Right lobe of liver (tissue), 6 donors: ENCODE data around the gene IGF1R. TPM values are rescaled to one million over a fixed set of nuclear protein-coding genes. Genes with fewer than 3 reads are reported as not detected.

Experiments
- ATAC-seq, 4 donors: fragments of 200-7000 bp; cut with Tn5 transposase; one replicate each; pipeline ENCODE4 v1.9.1; 2020; ENCODE audit warnings: mild to moderate bottlenecking in 4 of 4, moderate library complexity in 4 of 4
- DNase-seq, 3 donors: peaks; one replicate each; pipeline ENCODE4 v3.0.0-alpha.2; 2020
- H3K27ac ChIP-seq, 3 donors: fragments of 200-600 bp; one replicate each; pipeline ENCODE4 v1.8.0; 2022
- H3K27me3 ChIP-seq, 2 donors: fragments of 200-600 bp; one replicate each; pipeline ENCODE4 v1.8.0; 2022
- H3K36me3 ChIP-seq, 4 donors: fragments of 200-600 bp; sonication (generic) in 1 of 4; one replicate each; pipeline versions ENCODE4 v1.5.1 to v1.8.0; 2017 to 2022; ENCODE audit warnings: control low read depth in 1 of 4
- H3K4me1 ChIP-seq, 4 donors: fragments of 200-600 bp; sonication (generic) in 1 of 4; one replicate each; pipeline versions ENCODE4 v1.5.1 to v1.8.0; 2017 to 2022; ENCODE audit warnings: control low read depth in 1 of 4
- H3K4me3 ChIP-seq, 3 donors: fragments of 200-600 bp; one replicate each; pipeline ENCODE4 v1.8.0; 2022
- H3K9me3 ChIP-seq, 4 donors: fragments of 200-600 bp; sonication (generic) in 1 of 4; one replicate each; pipeline versions ENCODE4 v1.5.1 to v1.8.0; 2017 to 2022; ENCODE audit warnings: control low read depth in 1 of 4
- CTCF ChIP-seq, 4 donors: fragments of 200-600 bp in 3 of 4; fragments of 450-650 bp in 1 of 4; IDR thresholded peaks; one replicate each; pipeline versions ENCODE4 v1.5.1 to v1.8.0; 2016 to 2022; ENCODE audit warnings: antibody characterized with exemption in 4 of 4, mild to moderate bottlenecking in 2 of 4
- POLR2A ChIP-seq: fragments of 450-650 bp; IDR thresholded peaks from one replicate; pipeline ENCODE4 v1.6.1; 2017; ENCODE audit warnings: antibody characterized with exemption, mild to moderate bottlenecking
- WGBS: methylation state at CpG from one replicate; pipeline ENCODE4 v1.1.6; 2018; ENCODE audit warnings: low coverage, low lambda C conversion rate; ENCODE audit not compliant: insufficient coverage; ENCODE audit errors: missing lambda C conversion rate; 5-methylcytosine and 5-hydroxymethylcytosine counted together
- intact Hi-C, 2 donors: fragments of 100-400 bp; cut with DNase I; formaldehyde crosslinking; loops; one replicate each; pipeline versions ENCODE4 v1.11.2 to v1.14.1; 2022
- total RNA-seq, 6 experiments: library from RNA; depleted of rRNA in 2 of 6; stranded (reverse); fragments of >200 nt in 2 of 6; fragmentation: NEBNext Ultra II Directional in 3 of 6; extraction: Animal tissue kit (Norgen Biotek cat#: 25700) in 3 of 6; gene quantifications; one replicate each; pipeline versions ENCODE4 v1.1.0 to v1.2.4, GENCODE V29; 2016 to 2023
- donor health status: DM: no; HTN: yes; CAD: no.
- donor health status: DM: no; HTN: no; CAD: no.
- donor health status: DM: no; HTN: no; CAD: no.
- donor health status: DM: no; HTN: yes; CAD: no.
- donor health status: DM: no; HTN: yes; CAD: no.

IGF1R gene
- total RNA-seq, 6 experiments from 2014 or later, result 2.5 to 5.3 (median 3.8) TPM

GRCh38 chr15:98647026-98647773 lies 1.1 kb upstream of the IGF1R start:
- Histone ChIP-seq H3K4me3 (peak overlapping the region; percentile 54 to 64 (median 54)), H3K27me3 (peaks cover 7 to 35% of the 10 kb centered on the region in 2 donors), H3K36me3 (no peaks in the 10 kb centered on the region), H3K4me1 (peaks cover 0 to 11% (median 0%) of the 10 kb centered on the region in 4 donors), H3K9me3 (no peaks in the 10 kb centered on the region), H3K27ac (no peak overlapping the region)
- TF ChIP-seq POLR2A, result no peak
- TF ChIP-seq CTCF (IDR thresholded peaks at IDR 0.05), result peak; percentile 31 to 84 (median 50)
- WGBS, result under 1% methylated on average over 18 of the region's 77 CpGs
- intact Hi-C loops, result no loop called here
- peak; percentile 67 to 71 (median 68) for DNase-seq
- peak; percentile 40 to 60 (median 51) for ATAC-seq

GRCh38 chr15:98648654-98649471 lies 524 bp downstream of the IGF1R start:
- no peaks in the 10 kb centered on the region for H3K9me3 ChIP-seq
- peaks cover 7 to 39% of the 10 kb centered on the region in 2 donors for H3K27me3 ChIP-seq
- H3K27ac ChIP-seq, result peak overlapping the region; percentile 36 to 73 (median 71)
- DNase-seq, result peak; percentile 56 to 67 (median 62)
- intact Hi-C loops, result no loop called here
- WGBS, result 8% methylated on average over 11 of the region's 121 CpGs
- peaks cover 0 to 11% (median 0%) of the 10 kb centered on the region in 4 donors for H3K4me1 ChIP-seq
- H3K4me3 ChIP-seq, result peak overlapping the region; percentile 54 to 64 (median 56)
- TF ChIP-seq CTCF (IDR thresholded peaks at IDR 0.05) (peak in 3 of 4 donors; percentile 7 to 11 (median 9)), POLR2A (no peak)
- ATAC-seq, result peak; percentile 1 to 35 (median 10)
- H3K36me3 ChIP-seq, result no peaks in the 10 kb centered on the region

DNA sequence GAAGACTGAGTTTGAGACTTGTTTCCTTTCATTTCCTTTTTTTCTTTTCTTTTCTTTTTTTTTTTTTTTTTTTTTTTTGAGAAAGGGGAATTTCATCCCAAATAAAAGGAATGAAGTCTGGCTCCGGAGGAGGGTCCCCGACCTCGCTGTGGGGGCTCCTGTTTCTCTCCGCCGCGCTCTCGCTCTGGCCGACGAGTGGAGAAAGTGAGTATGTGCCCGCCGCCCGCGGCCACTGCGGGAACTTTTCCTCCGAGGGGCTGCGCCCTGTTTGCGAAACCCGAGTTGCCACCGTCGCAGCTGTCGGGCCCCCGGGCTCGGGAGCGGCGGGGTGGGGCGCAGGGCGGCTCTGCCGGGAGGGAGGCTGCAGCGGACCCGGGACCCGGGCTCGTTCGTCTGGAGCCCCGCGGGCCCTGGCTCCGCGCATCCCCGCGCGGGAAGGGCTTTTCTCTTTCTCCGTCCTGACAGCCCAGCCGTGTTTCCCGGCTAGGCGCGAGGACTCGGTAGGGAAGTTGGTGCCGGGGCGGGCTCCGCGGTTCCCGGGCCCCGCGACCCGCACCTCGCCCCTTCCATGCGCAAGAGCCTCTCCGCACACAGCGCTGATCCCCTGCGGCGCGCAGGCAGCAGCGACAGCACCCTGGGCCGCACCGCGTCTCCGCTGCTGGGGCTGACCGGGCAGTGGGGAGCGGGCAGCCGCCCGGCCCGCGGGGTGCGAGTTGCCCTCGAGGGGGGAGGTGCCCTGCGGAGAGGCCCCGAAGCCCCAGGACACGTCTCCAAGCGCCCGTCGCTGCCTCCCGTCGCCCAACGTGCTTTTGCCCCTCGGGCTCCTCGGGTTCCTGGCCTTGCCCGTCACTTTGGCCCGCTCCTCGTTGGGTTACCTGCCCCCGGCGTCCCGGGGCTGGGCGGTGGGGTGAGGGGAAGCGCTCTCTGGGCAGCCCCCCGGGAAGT lies 1.4 kb downstream of the IGF1R start:
- Histone ChIP-seq H3K27me3 (peaks cover 7 to 39% of the 10 kb centered on the region in 2 donors), H3K36me3 (no peaks in the 10 kb centered on the region), H3K27ac (peak overlapping the region; percentile 40 to 71 (median 65)), H3K4me3 (peak overlapping the region; percentile 42 to 64 (median 56)), H3K9me3 (no peaks in the 10 kb centered on the region), H3K4me1 (peaks cover 0 to 11% (median 0%) of the 10 kb centered on the region in 4 donors)
- DNase-seq, result peak in 2 of 3 donors; percentile 46 to 70
- ATAC-seq, result peak in 2 of 4 donors; percentile 2
- 1% methylated on average over 32 of the region's 94 CpGs for WGBS
- intact Hi-C loops, result no loop called here
- TF ChIP-seq POLR2A (no peak), CTCF (IDR thresholded peaks at IDR 0.05) (peak in 1 of 4 donors; percentile 4)
